GM12891 (cell line): ENCODE data around the gene FAF2.

ENCODE experiments used
- PAX5 ChIP-seq: IDR thresholded peaks from 2 replicates; pipeline ENCODE4 v1.6.1; 2011; ENCODE audit warnings: low read length, moderate library complexity, mild to moderate bottlenecking; ENCODE audit not compliant: insufficient read depth, severe bottlenecking
- POLR2A ChIP-seq: IDR thresholded peaks from 2 replicates; pipeline ENCODE4 v1.6.1; 2011; ENCODE audit warnings: low read depth, low read length, control low read depth
- POLR2AphosphoS5 ChIP-seq: IDR thresholded peaks from 2 replicates; pipeline ENCODE4 v1.6.1; 2011; ENCODE audit warnings: low read depth, low read length, control low read depth
- POU2F2 ChIP-seq: IDR thresholded peaks from 2 replicates; pipeline ENCODE4 v1.6.1; 2011; ENCODE audit warnings: low read depth, mild to moderate bottlenecking, control low read depth, low read length, moderate library complexity
- SPI1 ChIP-seq: IDR thresholded peaks from 2 replicates; pipeline ENCODE4 v1.6.1; 2011; ENCODE audit warnings: low read depth, low read length, control low read depth
- TAF1 ChIP-seq: IDR thresholded peaks from 2 replicates; pipeline ENCODE4 v1.6.1; 2011; ENCODE audit warnings: low read depth, low read length, control low read depth

GRCh38 chr5:176463113-176463764, 15.1 kb downstream of the FAF2 start:
- TF ChIP-seq TAF1 (no peak), POLR2A (no peak), POLR2AphosphoS5 (no peak), POU2F2 (no peak), SPI1 (no peak), PAX5 (no peak)
